Endometrium (tissue), 2 donors: ENCODE data around the gene GMIP.
"Not testable (repeated sequence)": the region's sequence is repeated elsewhere in the genome, so short reads cannot be mapped to it uniquely, and the experiment has no call there.

Experiments used
- FAIRE-seq: peaks from 2 replicates; lab custom pipeline; 2012; peaks lifted over from hg19 to GRCh38; lab: Jason Lieb, UNC
- donor health status: control.
- donor health status: control.

GMIP gene

DNA sequence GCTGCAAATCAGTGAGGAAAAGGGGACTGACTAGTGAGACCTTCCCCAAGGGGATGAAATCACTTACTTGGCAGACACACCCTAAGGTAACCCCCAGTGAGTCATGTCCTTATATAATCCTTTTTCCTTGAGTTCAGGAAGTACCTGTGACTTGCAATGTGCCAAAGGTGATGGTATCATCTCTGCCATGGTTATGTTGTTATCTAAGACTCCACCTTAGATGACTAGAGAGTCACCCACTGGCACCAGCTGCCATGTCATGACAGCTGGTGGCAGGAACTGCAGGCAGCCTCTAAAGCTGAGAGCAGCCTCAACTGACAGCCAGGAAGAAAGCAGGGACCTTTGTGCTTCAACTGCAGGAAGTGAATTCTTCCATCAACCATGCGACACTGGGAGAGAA is 37.4 kb downstream of the GMIP start:
- no peak for FAIRE-seq

DNA sequence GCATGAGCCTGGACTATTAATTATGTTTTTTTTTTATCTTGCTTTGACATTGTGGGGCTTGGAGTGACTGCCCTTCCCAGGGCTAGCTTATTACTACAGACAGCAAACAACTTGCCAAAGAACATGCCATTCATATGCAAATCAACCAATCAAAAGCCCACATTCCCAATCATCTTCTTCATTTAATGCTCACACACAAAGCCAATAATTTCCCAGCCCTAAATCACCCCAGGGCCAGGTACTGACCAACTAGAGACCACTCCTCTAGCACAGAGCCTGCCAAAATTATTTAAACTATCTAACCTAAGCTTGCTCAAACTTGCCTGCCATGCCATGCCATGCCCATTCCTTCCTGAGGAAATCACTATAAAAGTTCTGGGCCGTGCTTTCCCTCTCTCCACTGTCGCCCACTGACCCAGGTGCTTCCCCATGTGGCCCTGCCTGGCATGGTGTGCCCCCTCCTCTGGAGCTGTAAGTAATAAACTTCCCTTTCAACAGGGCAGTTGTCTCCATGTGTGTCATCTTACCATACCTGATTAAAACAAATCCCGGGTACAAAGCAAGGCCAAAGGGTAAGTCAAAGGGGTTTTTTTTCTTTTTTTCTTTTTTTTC is 40.6 kb downstream of the GMIP start:
- FAIRE-seq: no peak

DNA sequence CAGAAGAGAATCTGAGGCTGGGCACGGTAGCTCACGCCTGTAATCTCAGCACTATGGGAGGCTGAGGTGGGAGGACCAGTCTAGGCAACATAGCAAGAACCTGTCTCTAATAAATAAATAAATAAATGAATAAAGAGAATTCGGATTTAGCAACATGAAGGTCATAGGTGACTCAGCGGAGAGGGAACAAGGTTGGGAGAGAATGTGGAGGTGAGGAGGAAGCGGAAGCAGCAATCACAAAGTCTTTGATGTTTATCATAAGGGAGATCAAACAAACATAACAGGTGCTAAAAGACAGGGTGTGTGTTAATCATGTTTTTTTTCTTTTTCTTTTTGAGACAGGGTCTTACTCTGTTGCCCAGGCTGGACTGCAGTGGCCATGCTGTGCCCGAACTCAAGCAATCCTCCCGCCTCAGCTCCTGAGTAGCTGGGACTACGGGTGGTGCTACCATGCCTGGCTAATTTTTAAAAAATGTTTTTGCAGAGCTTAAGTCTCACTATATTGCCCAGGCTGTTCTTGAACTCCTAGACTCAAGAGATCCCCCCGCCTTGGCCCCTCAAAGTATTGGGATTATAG is 41.2 kb downstream of the GMIP start:
- no peak for FAIRE-seq

DNA sequence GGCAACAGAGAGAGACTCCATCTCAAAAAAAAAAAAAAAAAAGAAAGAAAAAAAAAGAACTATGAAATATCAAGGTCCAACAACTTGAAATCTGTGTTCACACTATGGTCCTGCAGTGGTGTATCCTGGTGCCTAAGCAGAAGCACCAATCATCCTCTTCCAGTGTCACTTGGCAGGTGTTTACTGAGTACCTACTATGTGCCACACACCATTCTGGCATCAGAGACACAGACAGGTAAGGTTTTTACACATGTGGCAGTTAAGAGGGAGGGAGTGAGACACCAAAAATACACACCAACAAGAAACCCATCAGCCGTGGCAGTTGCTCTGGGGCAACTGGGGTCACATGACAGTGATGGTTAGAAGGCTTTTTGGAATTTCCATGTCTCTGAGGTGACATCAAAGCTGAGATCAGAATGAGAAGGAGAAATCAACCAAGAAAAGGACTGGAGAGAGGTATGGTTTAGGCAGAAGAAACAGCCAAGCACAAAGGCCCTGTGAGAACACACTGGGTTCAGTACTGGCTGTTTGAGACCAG is 42.6 kb downstream of the GMIP start:
- FAIRE-seq: no peak

DNA sequence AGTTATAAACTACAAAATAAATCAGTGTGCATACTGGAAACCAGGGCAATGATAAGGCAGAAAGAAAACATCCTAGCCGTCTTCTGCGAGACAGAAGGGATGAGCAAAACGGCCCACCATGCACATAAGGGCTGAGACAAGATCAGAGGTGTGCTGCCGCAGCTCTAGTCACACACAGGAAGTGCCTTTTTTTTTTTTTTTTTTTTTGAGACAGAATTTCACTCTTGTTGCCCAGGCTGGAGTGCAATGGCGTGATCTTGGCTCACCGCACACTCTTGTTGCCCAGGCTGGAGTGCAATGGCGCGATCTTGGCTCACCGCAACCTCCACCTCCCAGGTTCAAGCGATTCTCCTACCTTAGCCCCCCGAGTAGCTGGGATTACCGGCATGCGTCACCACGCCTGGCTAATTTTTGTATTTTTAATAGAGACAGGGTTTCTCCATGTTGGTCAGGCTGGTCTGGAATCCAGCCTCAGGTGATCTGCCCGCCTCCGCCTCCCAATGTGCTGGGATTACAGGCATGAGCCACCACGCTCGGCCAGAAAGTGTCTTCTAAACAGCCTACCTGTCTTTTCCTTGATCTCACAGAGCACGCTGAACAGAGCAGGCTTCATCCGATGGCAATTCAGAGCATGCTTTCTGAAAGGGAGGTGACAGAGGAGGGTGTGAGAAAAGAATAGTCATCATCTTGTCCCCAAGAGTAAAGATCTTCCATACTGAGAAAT is 44.6 kb downstream of the GMIP start:
- not testable (repeated sequence) for FAIRE-seq

DNA sequence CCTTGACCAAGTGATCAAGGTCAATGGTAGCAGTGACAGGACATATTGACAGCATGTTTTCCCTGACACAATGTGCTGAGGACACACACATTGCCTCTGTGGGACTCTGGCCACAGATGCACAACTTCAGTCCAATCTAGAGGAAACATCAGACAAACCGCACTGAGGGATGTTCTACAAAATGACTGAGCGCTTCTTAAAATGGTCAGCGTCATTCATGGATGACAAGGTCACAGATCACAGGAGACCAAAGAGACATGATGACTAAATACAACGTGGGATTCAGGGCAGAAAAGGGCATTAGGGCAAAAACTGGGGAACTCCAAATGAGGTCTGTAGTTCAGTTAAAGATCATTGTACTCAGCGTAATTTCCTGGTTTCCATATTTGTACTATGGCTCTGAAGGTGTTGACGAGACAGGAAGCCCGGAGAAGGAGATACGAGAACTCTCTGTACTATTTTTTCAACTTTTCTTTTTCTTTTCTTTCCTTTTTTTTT is 45.6 kb downstream of the GMIP start:
- no peak for FAIRE-seq

DNA sequence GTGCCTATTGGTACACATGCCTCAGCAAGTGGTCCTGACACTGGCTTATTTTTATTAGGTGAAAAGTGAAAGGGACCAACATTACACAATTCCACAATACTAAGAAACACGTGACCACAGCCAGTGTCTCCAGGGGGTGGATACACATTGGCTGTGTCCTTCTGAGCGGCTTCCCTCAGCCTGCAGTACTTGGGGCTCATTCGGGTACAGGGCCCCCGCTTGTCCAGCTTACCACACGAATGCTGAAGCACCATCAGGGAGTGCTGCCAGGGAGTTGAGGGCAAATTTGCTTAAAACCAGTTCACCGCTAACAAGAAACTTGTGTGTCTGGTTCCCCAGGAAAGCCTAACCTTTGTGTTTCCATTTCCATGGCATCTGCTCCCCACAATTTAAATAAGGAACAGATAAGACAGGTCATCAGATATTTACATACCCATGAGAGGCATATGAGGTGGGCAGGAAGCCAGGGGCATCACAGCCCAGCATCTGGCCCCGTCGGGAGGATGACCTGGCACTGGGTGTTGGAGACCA is 48.2 kb downstream of the GMIP start:
- no peak for FAIRE-seq

DNA sequence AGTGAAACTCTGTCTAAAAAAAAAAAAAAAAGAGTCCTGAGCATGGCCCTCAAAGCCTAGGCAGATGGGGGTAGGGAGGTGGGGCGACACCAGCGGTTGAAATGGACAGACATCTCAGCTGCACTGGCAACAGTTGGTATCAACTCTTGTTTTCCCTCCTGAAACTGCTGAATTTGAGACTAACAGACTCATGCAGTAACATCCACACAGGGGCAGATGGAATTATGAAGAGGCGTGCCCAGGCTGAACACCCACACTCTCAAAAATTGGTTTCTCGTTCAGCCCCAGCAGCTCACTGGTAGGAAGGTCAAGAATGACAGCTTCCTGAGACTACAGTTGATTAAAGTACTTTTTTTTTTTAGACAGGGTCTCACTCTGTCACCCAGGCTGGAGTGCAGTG is 49.1 kb downstream of the GMIP start:
- no peak for FAIRE-seq

DNA sequence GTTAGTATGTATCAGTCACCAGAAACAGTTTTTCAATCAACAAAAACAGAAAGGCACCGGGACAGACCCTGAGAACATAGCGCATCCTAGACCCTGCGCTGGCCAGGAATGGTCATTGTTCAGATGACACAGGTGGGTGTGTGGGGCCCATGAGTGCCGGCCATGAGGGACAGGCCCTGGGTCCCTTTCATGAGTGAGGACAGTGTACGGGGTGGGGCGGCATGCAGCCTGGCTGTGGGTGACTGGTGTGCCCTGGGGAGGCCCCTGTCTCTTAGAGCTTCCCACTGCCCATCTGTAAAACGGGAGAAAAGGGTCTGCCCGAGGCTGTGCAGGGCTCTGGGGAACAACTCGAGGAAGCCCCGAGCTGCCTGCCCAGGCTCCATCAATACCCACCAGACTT is 50.8 kb downstream of the GMIP start:
- FAIRE-seq: no peak

DNA sequence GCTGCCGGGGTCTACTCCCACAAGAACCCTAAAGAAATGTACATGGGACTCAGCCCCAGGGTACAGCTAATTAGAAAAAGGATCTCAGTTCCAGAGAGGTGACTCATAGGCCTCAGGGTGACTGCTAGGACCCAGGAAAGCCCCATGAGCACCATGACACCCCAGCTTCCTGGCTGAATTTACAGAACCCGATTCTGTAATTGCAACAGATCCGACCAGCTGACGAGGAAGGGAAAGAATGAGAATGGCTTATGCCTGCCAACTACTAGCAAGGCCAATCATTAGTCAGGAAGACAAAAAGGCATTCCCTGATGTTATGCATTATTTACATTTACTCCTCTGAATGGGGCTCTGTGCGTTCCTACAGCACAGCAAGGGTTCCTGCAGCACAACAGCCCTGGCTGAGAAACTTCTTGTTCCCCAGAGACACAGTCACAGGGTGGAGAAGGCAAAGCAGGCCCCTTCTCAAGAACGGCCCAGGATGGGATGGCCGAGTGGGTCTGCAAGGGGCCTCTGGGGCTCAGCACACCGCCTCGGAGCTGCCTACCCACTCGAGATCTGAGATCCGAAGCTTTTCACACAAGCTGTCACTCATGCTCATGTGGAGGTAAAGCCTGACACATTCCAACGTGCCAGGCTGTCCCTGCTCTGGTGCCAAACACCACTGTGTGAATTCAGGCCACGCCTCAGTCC is 52.2 kb downstream of the GMIP start:
- no peak for FAIRE-seq

DNA sequence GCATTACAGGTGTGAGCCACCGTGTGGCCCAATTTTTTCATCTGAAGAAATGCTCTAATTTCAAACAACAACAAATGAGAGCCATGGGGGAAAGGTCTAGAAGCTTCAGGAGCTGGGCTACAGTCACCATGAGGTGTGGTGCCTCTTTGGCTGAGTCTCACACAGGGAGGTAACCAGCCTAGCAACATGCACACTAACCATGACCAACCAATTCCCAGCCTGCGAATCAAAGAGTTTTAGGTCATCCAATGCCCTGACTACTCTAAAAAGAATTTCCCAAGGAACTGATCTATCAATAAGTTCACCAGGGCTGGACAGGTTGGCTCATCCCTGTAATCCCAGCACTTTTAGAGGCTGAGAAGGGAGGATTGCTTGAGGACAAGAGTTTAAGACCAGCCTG is 54.9 kb downstream of the GMIP start:
- no peak for FAIRE-seq

DNA sequence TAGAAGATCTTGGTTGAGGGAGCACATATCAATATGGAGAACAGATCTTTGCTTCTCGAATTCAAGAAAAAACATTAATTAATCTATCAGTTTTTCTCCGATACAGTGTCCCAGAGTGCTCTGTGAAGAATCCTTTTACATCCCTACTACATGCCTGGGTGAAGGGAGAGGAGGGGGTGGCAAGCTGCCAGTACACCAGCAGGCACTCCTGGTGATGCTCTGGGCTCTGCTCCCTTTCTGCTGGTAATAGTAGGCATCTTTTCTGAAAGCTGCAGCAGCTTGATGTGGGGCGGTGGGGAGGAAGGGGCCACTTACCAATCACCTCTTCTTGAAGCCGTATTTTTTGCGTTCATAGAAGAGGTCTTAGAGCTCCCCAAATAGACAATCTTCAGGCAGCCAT is 55.7 kb downstream of the GMIP start:
- no peak for FAIRE-seq

DNA sequence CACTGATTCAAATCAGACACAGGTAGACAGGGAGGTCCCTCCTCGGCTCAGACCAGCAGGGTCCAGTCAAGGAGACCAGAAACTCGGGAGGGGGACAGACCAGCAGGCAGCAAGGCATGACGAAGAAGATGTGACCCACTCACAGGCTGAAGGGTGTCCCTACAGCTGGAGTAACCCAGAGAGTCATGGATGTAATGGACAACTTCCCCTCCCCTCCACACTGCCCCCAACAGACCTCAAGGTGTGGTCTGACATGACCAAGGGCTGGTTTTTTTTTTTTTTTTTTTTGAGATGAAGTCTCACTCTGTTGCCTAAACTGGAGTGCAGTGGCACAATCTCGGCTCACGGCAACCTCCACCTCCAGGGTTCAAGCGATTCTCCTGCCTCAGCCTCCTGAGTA is 59.1 kb downstream of the GMIP start:
- no peak for FAIRE-seq

DNA sequence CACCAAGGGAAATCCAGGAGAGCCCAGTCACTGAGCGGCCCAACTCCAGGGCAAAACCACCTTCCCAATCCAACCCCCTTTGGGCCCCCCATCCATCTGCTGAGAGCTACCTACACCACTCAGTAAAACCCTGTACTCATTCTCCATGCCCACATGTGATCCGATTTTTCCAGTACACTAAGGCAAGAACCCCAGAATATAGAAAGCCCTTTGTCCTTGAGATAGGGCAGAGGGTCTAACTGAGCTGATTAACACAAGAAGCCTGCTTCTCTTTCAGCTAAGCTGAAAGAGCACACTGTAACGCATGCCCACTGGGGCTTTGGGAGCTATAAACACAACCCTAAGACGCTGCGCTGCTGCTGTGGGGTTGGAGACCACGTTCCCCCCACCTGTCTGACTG is 61.0 kb downstream of the GMIP start:
- no peak for FAIRE-seq

DNA sequence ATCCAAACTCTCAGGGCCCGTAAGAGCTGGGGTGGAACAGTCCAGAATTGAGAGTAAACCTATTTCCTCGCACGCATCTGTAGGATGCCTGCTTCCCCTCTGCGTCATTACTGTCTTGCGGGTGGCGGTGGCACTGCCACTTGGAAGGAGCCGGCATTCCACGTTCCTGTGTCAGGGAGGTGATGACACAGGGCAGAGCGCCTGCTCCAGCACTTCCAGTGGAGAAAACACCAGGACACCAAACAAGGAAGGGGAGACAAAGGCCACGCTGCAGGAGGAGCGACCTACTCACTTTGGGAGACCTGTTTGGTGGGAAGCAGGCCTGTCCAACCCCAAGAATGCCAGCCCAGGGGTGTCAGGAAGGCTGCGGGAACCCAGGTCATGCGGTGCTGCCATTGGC is 62.1 kb downstream of the GMIP start:
- no peak for FAIRE-seq

DNA sequence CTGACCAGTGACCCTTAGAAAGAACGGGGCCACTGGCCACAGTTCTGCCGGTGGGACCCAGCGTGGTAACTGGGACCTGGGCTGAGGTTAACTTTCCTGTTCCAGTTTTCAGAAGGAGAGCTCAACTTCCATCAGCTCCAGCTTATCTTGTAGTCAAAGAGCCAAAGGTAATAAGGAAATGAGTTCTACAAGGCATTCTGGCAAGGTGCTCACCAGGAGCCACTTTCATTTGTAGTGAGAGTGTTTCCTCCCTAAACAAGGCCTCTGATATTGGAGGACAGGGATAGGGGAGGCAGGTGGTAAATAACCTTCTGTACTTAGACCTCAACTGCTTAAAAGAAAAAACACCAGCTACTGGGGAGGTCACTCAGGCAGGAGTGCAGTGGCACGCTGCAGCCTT is 63.0 kb downstream of the GMIP start:
- FAIRE-seq: no peak

DNA sequence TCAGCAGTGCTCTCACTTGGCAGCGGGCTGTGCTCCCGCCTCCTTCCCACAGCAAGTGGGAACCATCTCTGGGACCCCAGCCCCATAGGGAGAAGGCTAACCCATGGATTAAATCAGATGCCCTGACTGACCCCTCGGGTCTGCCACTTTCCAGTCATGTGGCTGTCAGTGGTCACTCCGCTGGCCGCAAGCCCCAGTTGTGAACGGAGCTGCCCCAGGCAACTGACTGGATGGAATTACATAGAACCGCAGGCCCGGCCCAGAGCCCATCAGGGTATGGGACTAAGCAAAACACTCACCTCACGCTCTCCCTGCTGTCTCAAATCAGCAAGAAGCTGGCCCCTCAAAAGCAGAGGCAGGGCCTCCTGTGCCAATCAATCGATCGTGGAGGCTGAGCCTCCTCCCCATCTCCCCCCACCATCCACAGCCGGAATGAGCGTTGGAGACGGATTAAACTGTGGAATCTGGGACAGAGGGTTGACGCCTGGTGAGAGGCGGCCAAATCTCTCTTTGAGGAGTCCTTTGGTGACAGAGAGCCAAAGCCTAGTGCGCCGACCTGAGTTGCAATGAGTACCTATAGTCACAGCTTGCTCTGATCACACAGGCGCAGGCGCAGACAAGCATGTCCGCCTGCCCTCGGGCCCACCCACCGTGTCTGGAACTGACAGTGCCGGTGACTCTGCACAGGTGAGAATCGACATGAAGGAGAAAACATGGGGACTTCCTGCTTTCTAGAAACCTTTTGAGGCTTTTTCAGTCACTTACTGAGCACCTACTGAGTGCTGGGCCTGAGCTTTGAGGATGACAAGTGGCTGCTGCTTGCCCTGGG is 63.7 kb downstream of the GMIP start:
- no peak for FAIRE-seq
